H9 (cell line): ENCODE results near the gene APOA1. TPM values are rescaled to one million over a fixed set of nuclear protein-coding genes. Genes with fewer than 3 reads are reported as not detected.

ENCODE experiments used
- DNase-seq: peaks from one replicate; pipeline ENCODE4 v3.0.0-alpha.2; 2017
- H2AFZ ChIP-seq: one replicate; pipeline ENCODE4 v1.6.1; 2013; ENCODE audit warnings: mild to moderate bottlenecking, low read length, control low read depth, moderate library complexity
- H2AK5ac ChIP-seq: 2 replicates; pipeline ENCODE4 v1.6.1; 2013; ENCODE audit warnings: low read length, control low read depth, mixed read lengths; ENCODE audit not compliant: insufficient read length
- H2BK120ac ChIP-seq: one replicate; pipeline ENCODE4 v1.6.1; 2013; ENCODE audit warnings: low read depth, mild to moderate bottlenecking, low read length, control low read depth, inconsistent platforms; ENCODE audit not compliant: poor library complexity, severe bottlenecking
- H2BK12ac ChIP-seq: 2 replicates; pipeline ENCODE4 v1.6.1; 2013; ENCODE audit warnings: low read length, control low read depth, mixed read lengths, low read depth; ENCODE audit not compliant: insufficient read length
- H2BK15ac ChIP-seq: 2 replicates; pipeline ENCODE4 v1.6.1; 2013; ENCODE audit warnings: low read depth, low read length, control low read depth
- H2BK20ac ChIP-seq: one replicate; pipeline ENCODE4 v1.6.1; 2013; ENCODE audit warnings: low read depth, mild to moderate bottlenecking, low read length, control low read depth, inconsistent platforms; ENCODE audit not compliant: poor library complexity, severe bottlenecking
- H2BK5ac ChIP-seq: 2 replicates; pipeline ENCODE4 v1.6.1; 2013; ENCODE audit warnings: low read length, control low read depth, mixed read lengths; ENCODE audit not compliant: insufficient read length
- H3K14ac ChIP-seq: 2 replicates; pipeline ENCODE4 v1.6.1; 2013; ENCODE audit warnings: low read length, control low read depth; ENCODE audit not compliant: insufficient read depth
- H3K18ac ChIP-seq: 2 replicates; pipeline ENCODE4 v1.6.1; 2013; ENCODE audit warnings: low read depth, mild to moderate bottlenecking, mixed read lengths, low read length, control low read depth; ENCODE audit not compliant: insufficient read length
- H3K23ac ChIP-seq: 2 replicates; pipeline ENCODE4 v1.6.1; 2013; ENCODE audit warnings: low read length, control low read depth, mixed read lengths, low read depth; ENCODE audit not compliant: insufficient read length
- H3K23me2 ChIP-seq: 2 replicates; pipeline ENCODE4 v1.6.1; 2013; ENCODE audit warnings: low read depth, mild to moderate bottlenecking, mixed read lengths, low read length, control low read depth; ENCODE audit not compliant: insufficient read length, poor library complexity, severe bottlenecking
- H3K27ac ChIP-seq: 2 replicates; pipeline ENCODE4 v1.5.1; 2013; ENCODE audit warnings: low read length, control low read depth, mixed read lengths, low read depth; ENCODE audit not compliant: insufficient read length
- H3K27me3 ChIP-seq: 2 replicates; pipeline ENCODE4 v1.6.1; 2013; ENCODE audit warnings: low read length, control low read depth, inconsistent platforms; ENCODE audit not compliant: insufficient read depth
- H3K4ac ChIP-seq: 2 replicates; pipeline ENCODE4 v1.6.1; 2013; ENCODE audit warnings: low read depth, mild to moderate bottlenecking, control low read depth, inconsistent platforms, low read length, moderate library complexity
- H3K4me1 ChIP-seq: 2 replicates; pipeline ENCODE4 v1.6.1; 2013; ENCODE audit warnings: low read length, control low read depth, inconsistent platforms; ENCODE audit not compliant: insufficient read depth
- H3K4me2 ChIP-seq: 2 replicates; pipeline ENCODE4 v1.6.1; 2013; ENCODE audit warnings: low read length, control low read depth, mixed read lengths; ENCODE audit not compliant: insufficient read length, insufficient read depth
- H3K56ac ChIP-seq: 2 replicates; pipeline ENCODE4 v1.6.1; 2013; ENCODE audit warnings: low read depth, mild to moderate bottlenecking, mixed read lengths, low read length, control low read depth; ENCODE audit not compliant: insufficient read length
- H3K79me1 ChIP-seq: 2 replicates; pipeline ENCODE4 v1.6.1; 2013; ENCODE audit warnings: low read depth, mild to moderate bottlenecking, moderate library complexity, low read length, control low read depth, inconsistent platforms; ENCODE audit not compliant: insufficient read depth, poor library complexity, severe bottlenecking
- H3K79me2 ChIP-seq: 2 replicates; pipeline ENCODE4 v1.6.1; 2013; ENCODE audit warnings: low read length, control low read depth, inconsistent platforms; ENCODE audit not compliant: insufficient read depth
- H3K9ac ChIP-seq: 2 replicates; pipeline ENCODE4 v1.6.1; 2013; ENCODE audit warnings: low read length, control low read depth, mixed read lengths; ENCODE audit not compliant: insufficient read length; ENCODE audit errors: extremely low read depth
- H3K9me3 ChIP-seq: one replicate; pipeline ENCODE4 v1.6.1; 2013; ENCODE audit warnings: low read depth, low read length, inconsistent platforms; ENCODE audit not compliant: control insufficient read depth
- H3T11ph ChIP-seq: one replicate; pipeline ENCODE4 v1.6.1; 2013; ENCODE audit warnings: mild to moderate bottlenecking, low read length, control low read depth, inconsistent platforms
- H4K20me1 ChIP-seq: one replicate; pipeline ENCODE4 v1.6.1; 2013; ENCODE audit not compliant: control insufficient read depth, insufficient read length, insufficient read depth
- H4K5ac ChIP-seq: 2 replicates; pipeline ENCODE4 v1.6.1; 2013; ENCODE audit warnings: low read depth, mild to moderate bottlenecking, mixed read lengths, low read length, control low read depth; ENCODE audit not compliant: insufficient read length
- H4K8ac ChIP-seq: replicated peaks from 2 replicates; pipeline ENCODE4 v1.6.1; 2013; ENCODE audit warnings: low read length, control low read depth, mixed read lengths, low read depth; ENCODE audit not compliant: insufficient read length
- H4K91ac ChIP-seq: 2 replicates; pipeline ENCODE4 v1.6.1; 2013; ENCODE audit warnings: low read depth, mild to moderate bottlenecking, moderate library complexity, mixed read lengths, low read length, control low read depth; ENCODE audit not compliant: insufficient read length
- H3K27ac Mint-ChIP-seq, 3 experiments: 2 replicates in 2 of 3; 3 replicates in 1 of 3; pipeline ENCODE4 v1.8.0; 2020 to 2021; ENCODE audit warnings: mixed read lengths in 3 of 3, mild to moderate bottlenecking in 1 of 3, moderate library complexity in 1 of 3
- H3K27me3 Mint-ChIP-seq: 2 replicates; pipeline ENCODE4 v1.8.0; 2021; ENCODE audit warnings: low read depth, mild to moderate bottlenecking, moderate library complexity, mixed read lengths
- H3K36me3 Mint-ChIP-seq, 3 experiments: 2 replicates in 2 of 3; 3 replicates in 1 of 3; pipeline ENCODE4 v1.8.0; 2020 to 2021; ENCODE audit warnings: low read depth in 3 of 3, mixed read lengths in 3 of 3; ENCODE audit not compliant: insufficient read depth in 1 of 3
- H3K4me1 Mint-ChIP-seq, 2 experiments: 2 replicates each; pipeline ENCODE4 v1.8.0; 2020; ENCODE audit warnings: mixed read lengths in 2 of 2
- H3K4me3 Mint-ChIP-seq, 2 experiments: 2 replicates in 1 of 2; 3 replicates in 1 of 2; pipeline ENCODE4 v1.8.0; 2020 to 2021; ENCODE audit warnings: mild to moderate bottlenecking in 2 of 2, mixed read lengths in 2 of 2, moderate library complexity in 1 of 2
- H3K9me3 Mint-ChIP-seq, 2 experiments: 2 replicates in 1 of 2; 3 replicates in 1 of 2; pipeline ENCODE4 v1.8.0; 2020; ENCODE audit warnings: mild to moderate bottlenecking in 2 of 2, mixed read lengths in 2 of 2, moderate library complexity in 1 of 2
- WGBS: extraction: QIAGEN DNeasy Blood & Tissue Kit; methylation state at CpG from one replicate; pipeline ENCODE4 v1.1.7; 2013; ENCODE audit warnings: missing lambda C conversion rate, low lambda C conversion rate, mixed read lengths; ENCODE audit not compliant: insufficient read length; ENCODE audit errors: extremely low coverage; 5-methylcytosine and 5-hydroxymethylcytosine counted together
- total RNA-seq: library from RNA; stranded (reverse); gene quantifications from 2 replicates; pipeline ENCODE4 v1.2.1, GENCODE V29; 2021
- TF ChIP-seq, protein P1 (sequence below): fragments of 200-600 bp; sonication (generic); conservative IDR thresholded peaks from 3 replicates; pipeline ENCODE4 v1.8.0; 2021; ENCODE audit warnings: antibody characterized with exemption, mild to moderate bottlenecking

The APOA1 gene
- total RNA-seq, 1 experiment from 2014 or later, result 0.68 TPM

DNA sequence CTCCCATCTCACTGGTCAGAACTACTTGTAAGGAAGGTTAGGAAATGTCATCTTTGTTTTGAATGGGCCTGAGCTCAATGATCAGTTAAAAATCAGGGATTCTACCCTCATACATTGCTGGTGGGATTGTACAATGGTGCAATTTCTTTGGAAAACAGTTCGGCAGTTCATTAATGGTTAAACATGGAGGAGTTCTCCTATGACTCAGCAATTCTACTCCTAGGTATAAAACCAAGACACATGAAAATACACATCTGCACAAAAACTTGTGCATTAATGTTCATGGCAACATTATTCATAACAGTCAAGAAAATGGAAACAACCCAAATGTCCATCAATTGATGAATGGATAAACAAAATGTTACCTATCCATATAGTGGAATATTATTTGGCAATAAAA, 40.9 kb downstream of the APOA1 start:
- Histone ChIP-seq H2BK20ac (no peak overlapping the region), H3K27me3 (no peaks in the 10 kb centered on the region), H3K4me1 (no peaks in the 10 kb centered on the region; the same call in 1 of the 2 replicates), H3K4ac (no peak overlapping the region), H2AK5ac (no peak overlapping the region), H3K4me2 (no peak overlapping the region), H2BK12ac (no peak overlapping the region), H3K9me3 (no peaks in the 10 kb centered on the region), H4K20me1 (no peaks in the 10 kb centered on the region), H3K9ac (no peak overlapping the region), H4K5ac (no peak overlapping the region), H3K23me2 (no peaks in the 10 kb centered on the region), H4K8ac (no peak overlapping the region), H3T11ph (no peak overlapping the region), H2BK120ac (no peak overlapping the region), H3K23ac (no peak overlapping the region), H3K18ac (no peak overlapping the region), H4K91ac (no peak overlapping the region), H3K79me1 (no peaks in the 10 kb centered on the region), H2BK15ac (no peak overlapping the region), H3K14ac (no peak overlapping the region), H3K79me2 (no peaks in the 10 kb centered on the region), H3K27ac (no peak overlapping the region), H2BK5ac (no peak overlapping the region), H2AFZ (no peak overlapping the region), H3K56ac (no peak overlapping the region)
- Mint-ChIP-seq H3K27me3 (no peaks in the 10 kb centered on the region; the same call in 1 of the 2 replicates), H3K9me3 (no peaks in the 10 kb centered on the region), H3K4me1 (peaks cover 4 to 14% of the 10 kb centered on the region in 2 experiments; a peak in 3 of 4 replicates), H3K4me3 (no peak overlapping the region), H3K36me3 (no peaks in the 10 kb centered on the region), H3K27ac (no peak overlapping the region)
- no CpG with 5 or more reads among the region's 1 CpG for WGBS
- TF ChIP-seq, protein P1, sequence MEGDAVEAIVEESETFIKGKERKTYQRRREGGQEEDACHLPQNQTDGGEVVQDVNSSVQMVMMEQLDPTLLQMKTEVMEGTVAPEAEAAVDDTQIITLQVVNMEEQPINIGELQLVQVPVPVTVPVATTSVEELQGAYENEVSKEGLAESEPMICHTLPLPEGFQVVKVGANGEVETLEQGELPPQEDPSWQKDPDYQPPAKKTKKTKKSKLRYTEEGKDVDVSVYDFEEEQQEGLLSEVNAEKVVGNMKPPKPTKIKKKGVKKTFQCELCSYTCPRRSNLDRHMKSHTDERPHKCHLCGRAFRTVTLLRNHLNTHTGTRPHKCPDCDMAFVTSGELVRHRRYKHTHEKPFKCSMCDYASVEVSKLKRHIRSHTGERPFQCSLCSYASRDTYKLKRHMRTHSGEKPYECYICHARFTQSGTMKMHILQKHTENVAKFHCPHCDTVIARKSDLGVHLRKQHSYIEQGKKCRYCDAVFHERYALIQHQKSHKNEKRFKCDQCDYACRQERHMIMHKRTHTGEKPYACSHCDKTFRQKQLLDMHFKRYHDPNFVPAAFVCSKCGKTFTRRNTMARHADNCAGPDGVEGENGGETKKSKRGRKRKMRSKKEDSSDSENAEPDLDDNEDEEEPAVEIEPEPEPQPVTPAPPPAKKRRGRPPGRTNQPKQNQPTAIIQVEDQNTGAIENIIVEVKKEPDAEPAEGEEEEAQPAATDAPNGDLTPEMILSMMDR, result no peak
- DNase-seq, result no peak
